Osteoblast (primary cell): ENCODE data around the gene COG5. TPM values are rescaled to one million over a fixed set of nuclear protein-coding genes. Genes with fewer than 3 reads are reported as not detected.

ENCODE experiments used
- DNase-seq: peaks from one replicate; pipeline ENCODE4 v3.0.0; 2011; ENCODE audit warnings: low spot score, mixed read lengths; ENCODE audit not compliant: insufficient read length; ENCODE audit errors: missing footprints
- H2AFZ ChIP-seq: 2 replicates; pipeline ENCODE4 v1.6.0; 2011; ENCODE audit warnings: mild to moderate bottlenecking, low read length
- H3K27ac ChIP-seq: 2 replicates; pipeline ENCODE4 v1.5.1; 2011; ENCODE audit warnings: mild to moderate bottlenecking, low read depth, low read length, moderate library complexity
- H3K27me3 ChIP-seq: 2 replicates; pipeline ENCODE4 v1.6.0; 2012; ENCODE audit warnings: mild to moderate bottlenecking, control low read depth, inconsistent platforms, low read length, moderate library complexity; ENCODE audit not compliant: insufficient read depth
- H3K36me3 ChIP-seq: 2 replicates; pipeline ENCODE4 v1.5.1; 2011; ENCODE audit warnings: mild to moderate bottlenecking, low read length, control low read depth, moderate library complexity; ENCODE audit not compliant: insufficient read depth
- H3K4me1 ChIP-seq: 2 replicates; pipeline ENCODE4 v1.5.1; 2011; ENCODE audit warnings: mild to moderate bottlenecking, low read length, control low read depth, moderate library complexity; ENCODE audit not compliant: insufficient read depth
- H3K4me2 ChIP-seq: 2 replicates; pipeline ENCODE4 v1.6.0; 2011; ENCODE audit warnings: mild to moderate bottlenecking, low read length; ENCODE audit not compliant: insufficient read depth
- H3K4me3 ChIP-seq: fragments of 200-600 bp; sonication (generic); 3 replicates; pipeline ENCODE4 v1.5.1; 2012; ENCODE audit warnings: mild to moderate bottlenecking, low read length, inconsistent platforms; ENCODE audit not compliant: insufficient read depth
- H3K79me2 ChIP-seq: 2 replicates; pipeline ENCODE4 v1.6.0; 2012; ENCODE audit warnings: mild to moderate bottlenecking, low read length, control low read depth, inconsistent platforms; ENCODE audit not compliant: insufficient read depth
- H3K9me3 ChIP-seq: 2 replicates; pipeline ENCODE4 v1.5.1; 2011; ENCODE audit warnings: low read depth, low read length, control low read depth
- H4K20me1 ChIP-seq: 2 replicates; pipeline ENCODE4 v1.6.0; 2012; ENCODE audit warnings: mild to moderate bottlenecking, low read length, control low read depth; ENCODE audit not compliant: insufficient read depth
- CTCF ChIP-seq: IDR thresholded peaks from 2 replicates; pipeline ENCODE4 v1.5.1; 2011; ENCODE audit warnings: mild to moderate bottlenecking, low read depth, low read length, moderate library complexity; ENCODE audit errors: extremely low read depth
- total RNA-seq: library from RNA; depleted of rRNA; stranded (reverse); fragments of >200 nt; gene quantifications from 2 replicates; pipeline ENCODE4 v1.2.3, GENCODE V29; 2012

Gene COG5
- total RNA-seq, 1 donor: 29.7 TPM

GRCh38 chr7:107474104-107474521 lies 89.6 kb downstream of the COG5 start:
- TF ChIP-seq CTCF: no peak
- no peak overlapping the region for H3K27ac ChIP-seq
- H3K27me3 ChIP-seq: no peaks in the 10 kb centered on the region
- H3K4me1 ChIP-seq: no peaks in the 10 kb centered on the region
- H3K9me3 ChIP-seq: no peaks in the 10 kb centered on the region
- no peak for DNase-seq
- no peaks in the 10 kb centered on the region for H3K79me2 ChIP-seq
- no peak overlapping the region for H2AFZ ChIP-seq
- H3K36me3 ChIP-seq: no peaks in the 10 kb centered on the region
- no peak overlapping the region for H3K4me3 ChIP-seq
- no peaks in the 10 kb centered on the region for H4K20me1 ChIP-seq
- H3K4me2 ChIP-seq: no peak overlapping the region

- Histone ChIP-seq H3K36me3 (no peaks in the 10 kb centered on the region), H2AFZ (no peak overlapping the region), H3K4me1 (no peaks in the 10 kb centered on the region), H4K20me1 (no peaks in the 10 kb centered on the region), H3K9me3 (no peaks in the 10 kb centered on the region), H3K4me2 (no peak overlapping the region), H3K27ac (no peak overlapping the region), H3K79me2 (no peaks in the 10 kb centered on the region), H3K27me3 (no peaks in the 10 kb centered on the region), H3K4me3 (no peak overlapping the region)
- DNase-seq: no peak
- no peak for TF ChIP-seq CTCF
Observed at GRCh38 chr7:107472116-107472515, 91.6 kb downstream of the COG5 start.

- Histone ChIP-seq H3K79me2 (no peaks in the 10 kb centered on the region), H3K27ac (no peak overlapping the region), H3K9me3 (no peaks in the 10 kb centered on the region), H3K4me2 (no peak overlapping the region), H3K4me1 (no peaks in the 10 kb centered on the region), H3K4me3 (no peak overlapping the region), H3K27me3 (no peaks in the 10 kb centered on the region), H2AFZ (no peak overlapping the region), H3K36me3 (no peaks in the 10 kb centered on the region), H4K20me1 (no peaks in the 10 kb centered on the region)
- DNase-seq: no peak
- TF ChIP-seq CTCF: no peak
Observed at GRCh38 chr7:107471292-107472070, 92.2 kb downstream of the COG5 start.

GRCh38 chr7:107469929-107470328 lies 93.8 kb downstream of the COG5 start, which contains the start of gene GPR22:
GPR22 (plus strand) TSS chr7:107470057; CDS start chr7:107474061, 4,004 bp downstream.
- no peaks in the 10 kb centered on the region for H3K27me3 ChIP-seq
- H3K4me2 ChIP-seq: no peak within 1 kb of the TSS

More at GRCh38 chr7:107469929-107470328, 93.8 kb downstream of the COG5 start, which contains the start of gene GPR22:
- Histone ChIP-seq H3K27ac (no peak within 1 kb of the TSS), H3K9me3 (no peaks in the 10 kb centered on the region), H3K4me1 (no peaks in the 10 kb centered on the region), H3K79me2 (no peaks in the 10 kb centered on the region), H2AFZ (no peak within 1 kb of the TSS), H3K4me3 (no peak within 1 kb of the TSS), H3K36me3 (no peaks in the 10 kb centered on the region), H4K20me1 (no peaks in the 10 kb centered on the region)
- DNase-seq: no peak
- TF ChIP-seq CTCF: no peak
